IPS-18c (cell line): ENCODE measurements around the gene SHISA8.
"Not testable (repeated sequence)": the region's sequence is repeated elsewhere in the genome, so short reads cannot be mapped to it uniquely, and the experiment has no call there.

Experiments used
- H3K4me3 ChIP-seq: 2 replicates; pipeline ENCODE4 v1.7.0; 2013; ENCODE audit warnings: low read depth, mild to moderate bottlenecking, low read length, moderate library complexity; ENCODE audit not compliant: insufficient read depth
- H3K9me3 ChIP-seq: one replicate; pipeline ENCODE4 v1.6.1; 2013; ENCODE audit warnings: mild to moderate bottlenecking, low read length, moderate library complexity; ENCODE audit not compliant: control insufficient read depth, insufficient read depth

SHISA8 gene

GRCh38 chr22:41915035-41915785, at the start of gene SHISA8:
SHISA8 (minus strand) TSS chr22:41915074; CDS start chr22:41914667, 407 bp downstream.
- H3K4me3 ChIP-seq: peak within 1 kb of the TSS; percentile 59

GRCh38 chr22:41964112-41964491, 49.2 kb upstream of the SHISA8 start:
- Histone ChIP-seq H3K9me3 (no peaks in the 10 kb centered on the region), H3K4me3 (no peak overlapping the region)

More at GRCh38 chr22:41915035-41915785, at the start of gene SHISA8:
- peaks cover 2% of the 10 kb centered on the region for H3K9me3 ChIP-seq

GRCh38 chr22:41963453-41964111, 48.7 kb upstream of the SHISA8 start:
- H3K4me3 ChIP-seq: no peak overlapping the region
- no peaks in the 10 kb centered on the region for H3K9me3 ChIP-seq

GRCh38 chr22:41957941-41958556, 43.2 kb upstream of the SHISA8 start:
- Histone ChIP-seq H3K9me3 (no peaks in the 10 kb centered on the region), H3K4me3 (peak overlapping the region; percentile 31; the same call in 1 of the 2 replicates)

GRCh38 chr22:41952713-41953112, 37.8 kb upstream of the SHISA8 start:
- Histone ChIP-seq H3K4me3 (no peak overlapping the region), H3K9me3 (no peaks in the 10 kb centered on the region)

GRCh38 chr22:41951898-41952474, 37.1 kb upstream of the SHISA8 start, which contains the start of gene SMIM45:
SMIM45 (plus strand) TSS chr22:41952150.
- H3K4me3 ChIP-seq: peak within 1 kb of the TSS; percentile 9; the same call in 1 of the 2 replicates
- no peaks in the 10 kb centered on the region for H3K9me3 ChIP-seq

- no peak overlapping the region for H3K4me3 ChIP-seq
- no peaks in the 10 kb centered on the region for H3K9me3 ChIP-seq
These were observed 34.6 kb upstream of the SHISA8 start for GRCh38 chr22:41949297-41949965.

- not testable (repeated sequence) for H3K9me3 ChIP-seq, H3K4me3 ChIP-seq
These were observed 34.0 kb upstream of the SHISA8 start for GRCh38 chr22:41948928-41949296.

GRCh38 chr22:41948142-41948541, 33.3 kb upstream of the SHISA8 start:
- H3K4me3 ChIP-seq: no peak overlapping the region
- no peaks in the 10 kb centered on the region for H3K9me3 ChIP-seq

GRCh38 chr22:41947424-41948080, 32.7 kb upstream of the SHISA8 start:
- Histone ChIP-seq H3K9me3 (no peaks in the 10 kb centered on the region), H3K4me3 (peak overlapping the region; percentile 91; the same call in 1 of the 2 replicates)

- Histone ChIP-seq H3K9me3 (no peaks in the 10 kb centered on the region), H3K4me3 (peak within 1 kb of the TSS; percentile 91)
These were observed 32.0 kb upstream of the SHISA8 start, which contains the start of gene CENPM for GRCh38 chr22:41946629-41947423. CENPM (minus strand) TSS chr22:41947152; CDS start chr22:41947076, 76 bp downstream.

- H3K4me3 ChIP-seq: no peak overlapping the region
- H3K9me3 ChIP-seq: no peaks in the 10 kb centered on the region
These were observed 28.9 kb upstream of the SHISA8 start for GRCh38 chr22:41943661-41944209.

GRCh38 chr22:41940832-41941765, 26.2 kb upstream of the SHISA8 start:
- H3K4me3 ChIP-seq: no peak overlapping the region

GRCh38 chr22:41939981-41940831, 25.3 kb upstream of the SHISA8 start:
- Histone ChIP-seq H3K4me3 (no peak overlapping the region), H3K9me3 (no peaks in the 10 kb centered on the region)

More at GRCh38 chr22:41940832-41941765, 26.2 kb upstream of the SHISA8 start:
- H3K9me3 ChIP-seq: no peaks in the 10 kb centered on the region
